Activated naive CD8-positive, alpha-beta T cell treated with anti-CD3 and anti-CD28 coated beads for 36 hours (primary cell): ENCODE measurements around the gene IPO4. TPM values are rescaled to one million over a fixed set of nuclear protein-coding genes. Genes with fewer than 3 reads are reported as not detected.

Experiments used
- DNase-seq: peaks from one replicate; pipeline ENCODE4 v3.0.0; 2021
- H3K27ac Mint-ChIP-seq: one replicate; pipeline ENCODE4 v1.8.0; 2022; ENCODE audit warnings: mild to moderate bottlenecking, moderate library complexity, mixed read lengths
- H3K27me3 Mint-ChIP-seq: one replicate; pipeline ENCODE4 v1.8.0; 2022; ENCODE audit warnings: mild to moderate bottlenecking, mixed read lengths
- H3K36me3 Mint-ChIP-seq: one replicate; pipeline ENCODE4 v1.8.0; 2021; ENCODE audit warnings: mild to moderate bottlenecking, mixed read lengths
- H3K4me1 Mint-ChIP-seq: one replicate; pipeline ENCODE4 v1.8.0; 2021; ENCODE audit warnings: mixed read lengths
- H3K4me3 Mint-ChIP-seq: one replicate; pipeline ENCODE4 v1.8.0; 2022; ENCODE audit warnings: mild to moderate bottlenecking, moderate library complexity, mixed read lengths
- H3K9me3 Mint-ChIP-seq: one replicate; pipeline ENCODE4 v1.8.0; 2022; ENCODE audit warnings: mixed read lengths
- total RNA-seq, 2 experiments: library from RNA; stranded (reverse); gene quantifications; one replicate each; pipeline ENCODE4 v1.2.3, GENCODE V29; 2021

Gene IPO4
- total RNA-seq, 2 experiments from 2014 or later = 152 to 161 TPM

- no peaks in the 10 kb centered on the region for H3K9me3 Mint-ChIP-seq
These were observed 58.3 kb downstream of the IPO4 start, which contains the start of gene FITM1 for GRCh38 chr14:24130380-24130716. FITM1 (plus strand) TSS chr14:24130659; CDS start chr14:24131564, 905 bp downstream.

More at GRCh38 chr14:24130380-24130716, 58.3 kb downstream of the IPO4 start, which contains the start of gene FITM1:
- Mint-ChIP-seq H3K4me1 (peaks cover 24% of the 10 kb centered on the region), H3K4me3 (no peak within 1 kb of the TSS), H3K27me3 (no peaks in the 10 kb centered on the region), H3K36me3 (peaks cover 2% of the 10 kb centered on the region), H3K27ac (peak within 1 kb of the TSS; percentile 60)
- DNase-seq = no peak

Other genes with a start within 250 kb of the IPO4 start
- 10 to 100 TPM; 18.0 to 21.4 TPM for gene DHRS4, start 235.0 kb downstream of the IPO4 start, total RNA-seq
- gene DHRS4L2, start 199.9 kb downstream of the IPO4 start, total RNA-seq = 10 to 100 TPM; 18.1 to 20.8 TPM
- gene CARMIL3, start 136.8 kb downstream of the IPO4 start, total RNA-seq = under 1 TPM; 0.43 to 0.56 TPM
- not detected for gene CPNE6, start 117.3 kb downstream of the IPO4 start, total RNA-seq
- gene PCK2, start 94.5 kb downstream of the IPO4 start, total RNA-seq = 100 to 1,000 TPM; 110 TPM
- 10 to 100 TPM; 56.0 to 56.7 TPM for gene DCAF11, start 74.0 kb downstream of the IPO4 start, total RNA-seq
- gene NRL, start 73.9 kb downstream of the IPO4 start, total RNA-seq = 1 to 10 TPM; 1.8 to 2.6 TPM
- gene FITM1, start 58.2 kb downstream of the IPO4 start, total RNA-seq = under 1 TPM in 1 of 2 experiments, not detected in 1; 0.29 TPM
- gene PSME1, start 52.6 kb downstream of the IPO4 start, total RNA-seq = 100 to 1,000 TPM; 476 to 479 TPM
- 10 to 100 TPM; 39.1 to 40.1 TPM for gene EMC9, start 47.2 kb downstream of the IPO4 start, total RNA-seq
- 100 to 1,000 TPM; 541 to 558 TPM for gene PSME2, start 42.2 kb downstream of the IPO4 start, total RNA-seq
- gene RNF31, start 41.3 kb downstream of the IPO4 start, total RNA-seq = 10 to 100 TPM; 82.2 to 86.5 TPM
- gene IRF9, start 27.6 kb downstream of the IPO4 start, total RNA-seq = 100 to 1,000 TPM; 133 to 136 TPM
- gene REC8, start 16.7 kb downstream of the IPO4 start, total RNA-seq = 10 to 100 TPM; 28.9 to 29.2 TPM
- 10 to 100 TPM; 20.7 to 22.5 TPM for gene TM9SF1, start 6.6 kb upstream of the IPO4 start, total RNA-seq
- gene TSSK4, start 16.9 kb upstream of the IPO4 start, total RNA-seq = not detected
- gene CHMP4A, start 24.7 kb upstream of the IPO4 start, total RNA-seq = 10 to 100 TPM; 54.4 to 58.9 TPM
- 10 to 100 TPM; 19.4 to 20.9 TPM for gene MDP1, start 27.2 kb upstream of the IPO4 start, total RNA-seq
- 100 to 1,000 TPM; 194 to 201 TPM for gene NEDD8, start 43.6 kb upstream of the IPO4 start, total RNA-seq
- gene GMPR2, start 44.1 kb upstream of the IPO4 start, total RNA-seq = 10 to 100 TPM; 44.5 to 48.4 TPM
- 10 to 100 TPM; 68.2 to 71.1 TPM for gene TINF2, start 53.8 kb upstream of the IPO4 start, total RNA-seq
- 1 to 10 TPM; 2.6 to 3.3 TPM for gene TGM1, start 74.4 kb upstream of the IPO4 start, total RNA-seq
- 10 to 100 TPM; 34.5 to 36.1 TPM for gene RABGGTA, start 82.8 kb upstream of the IPO4 start, total RNA-seq
- 1 to 10 TPM; 7.4 to 8.6 TPM for gene DHRS1, start 111.0 kb upstream of the IPO4 start, total RNA-seq
- gene NOP9, start 111.0 kb upstream of the IPO4 start, total RNA-seq = 10 to 100 TPM; 40.9 to 45.0 TPM
- gene CIDEB, start 119.2 kb upstream of the IPO4 start, total RNA-seq = 1 to 10 TPM; 6.0 to 6.7 TPM
- gene LTB4R2, start 121.3 kb upstream of the IPO4 start, total RNA-seq = 10 to 100 TPM; 11.5 TPM
- 10 to 100 TPM in 1 of 2 experiments, 1 to 10 TPM in 1; 9.3 to 10.3 TPM for gene LTB4R, start 122.7 kb upstream of the IPO4 start, total RNA-seq
- 1 to 10 TPM in 1 of 2 experiments, under 1 TPM in 1; 0.70 to 1.0 TPM for gene ADCY4, start 146.3 kb upstream of the IPO4 start, total RNA-seq
- 1 to 10 TPM; 5.4 to 6.3 TPM for gene RIPK3, start 151.2 kb upstream of the IPO4 start, total RNA-seq
- gene NFATC4, start 179.4 kb upstream of the IPO4 start, total RNA-seq = 1 to 10 TPM in 1 of 2 experiments, under 1 TPM in 1; 0.54 to 1.1 TPM
- under 1 TPM; 0.08 to 0.10 TPM for gene NYNRIN, start 210.2 kb upstream of the IPO4 start, total RNA-seq
- gene CBLN3, start 240.9 kb upstream of the IPO4 start, total RNA-seq = 1 to 10 TPM; 5.5 to 6.4 TPM
- 10 to 100 TPM; 47.3 to 48.7 TPM for gene KHNYN, start 241.1 kb upstream of the IPO4 start, total RNA-seq